GM19239 (cell line): ENCODE data around the gene PRPF40B.
"Not testable (repeated sequence)": the region's sequence is repeated elsewhere in the genome, so short reads cannot be mapped to it uniquely, and the experiment has no call there.

Source experiments
- DNase-seq: peaks from one replicate; pipeline ENCODE4 v3.0.0; 2011; ENCODE audit warnings: low spot score; ENCODE audit not compliant: insufficient read length
- FAIRE-seq: peaks from 2 replicates; lab custom pipeline; 2011; peaks lifted over from hg19 to GRCh38; lab: Jason Lieb, UNC

Gene PRPF40B

GRCh38 chr12:49609059-49609874, 14.1 kb upstream of the PRPF40B start:
- no peak for DNase-seq
- FAIRE-seq, result no peak

- DNase-seq, result no peak
- no peak for FAIRE-seq
Observed at GRCh38 chr12:49609875-49610154, 13.5 kb upstream of the PRPF40B start.

DNA sequence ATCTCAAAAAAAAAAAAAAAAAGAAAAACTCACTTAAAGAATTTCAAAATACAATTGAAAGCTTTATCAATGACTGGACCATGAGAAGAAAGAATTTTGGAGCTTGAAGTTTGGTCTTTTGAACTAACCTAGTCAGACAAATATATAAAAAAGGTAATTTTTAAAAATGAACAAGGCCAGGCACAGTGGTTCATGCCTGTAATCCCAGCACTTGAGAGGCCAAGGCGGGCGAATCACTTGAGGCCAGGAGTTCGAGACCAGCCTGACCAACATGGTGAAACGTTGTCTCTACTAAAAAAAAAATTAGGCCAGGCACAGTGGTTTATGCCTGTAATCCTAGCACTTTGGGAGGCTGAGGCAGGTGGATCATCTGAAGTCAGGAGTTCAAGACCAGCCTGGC, 12.6 kb upstream of the PRPF40B start:
- not testable (repeated sequence) for FAIRE-seq

GRCh38 chr12:49612210-49612609, 11.2 kb upstream of the PRPF40B start:
- no peak for DNase-seq
- FAIRE-seq, result no peak

More for the DNA sequence above, 12.6 kb upstream of the PRPF40B start:
- not testable (repeated sequence) for DNase-seq

GRCh38 chr12:49615725-49616124, 7.6 kb upstream of the PRPF40B start:
- no peak for FAIRE-seq
- no peak for DNase-seq

GRCh38 chr12:49616533-49617219, 6.7 kb upstream of the PRPF40B start:
- no peak for FAIRE-seq
- DNase-seq, result no peak

DNA sequence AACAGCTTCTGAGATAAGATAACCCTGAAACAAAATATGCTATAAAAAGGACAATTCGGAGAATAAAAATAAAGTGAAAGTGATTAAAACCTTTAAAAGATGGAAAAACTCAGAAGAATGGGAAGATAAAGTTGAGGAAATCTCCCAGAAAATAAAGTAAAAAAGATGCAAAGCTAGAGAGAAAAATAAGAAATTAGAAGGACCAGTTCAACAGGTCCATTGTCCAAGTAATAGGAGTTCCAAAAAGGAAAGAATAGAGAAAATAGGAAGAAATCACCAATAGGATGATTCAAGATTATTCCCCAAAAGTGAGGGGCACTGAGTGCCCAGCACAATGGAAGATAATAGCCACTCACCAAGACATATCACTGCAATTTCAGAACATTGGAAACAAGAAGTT, 4.8 kb upstream of the PRPF40B start:
- FAIRE-seq (no peak), DNase-seq (no peak)

DNA sequence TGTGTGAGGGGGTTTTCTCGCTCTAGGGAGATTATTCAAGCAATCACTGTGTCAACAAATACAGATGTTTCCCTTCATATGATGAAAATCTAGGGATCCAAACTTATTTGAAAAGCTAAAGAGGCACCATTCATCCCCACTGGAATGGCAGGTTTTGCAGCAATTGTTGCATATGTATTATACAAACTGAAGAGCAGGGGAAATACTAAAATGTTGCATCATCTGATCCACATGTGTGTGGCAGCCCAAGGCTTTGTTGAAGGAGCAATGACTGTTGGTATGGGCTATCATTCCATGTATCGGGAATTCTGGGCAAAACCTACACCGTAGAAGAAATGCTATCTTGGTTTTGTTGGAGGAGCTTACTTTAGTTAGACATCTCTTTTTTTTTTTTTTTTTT, 4.1 kb upstream of the PRPF40B start:
- FAIRE-seq (no peak), DNase-seq (no peak)

DNA sequence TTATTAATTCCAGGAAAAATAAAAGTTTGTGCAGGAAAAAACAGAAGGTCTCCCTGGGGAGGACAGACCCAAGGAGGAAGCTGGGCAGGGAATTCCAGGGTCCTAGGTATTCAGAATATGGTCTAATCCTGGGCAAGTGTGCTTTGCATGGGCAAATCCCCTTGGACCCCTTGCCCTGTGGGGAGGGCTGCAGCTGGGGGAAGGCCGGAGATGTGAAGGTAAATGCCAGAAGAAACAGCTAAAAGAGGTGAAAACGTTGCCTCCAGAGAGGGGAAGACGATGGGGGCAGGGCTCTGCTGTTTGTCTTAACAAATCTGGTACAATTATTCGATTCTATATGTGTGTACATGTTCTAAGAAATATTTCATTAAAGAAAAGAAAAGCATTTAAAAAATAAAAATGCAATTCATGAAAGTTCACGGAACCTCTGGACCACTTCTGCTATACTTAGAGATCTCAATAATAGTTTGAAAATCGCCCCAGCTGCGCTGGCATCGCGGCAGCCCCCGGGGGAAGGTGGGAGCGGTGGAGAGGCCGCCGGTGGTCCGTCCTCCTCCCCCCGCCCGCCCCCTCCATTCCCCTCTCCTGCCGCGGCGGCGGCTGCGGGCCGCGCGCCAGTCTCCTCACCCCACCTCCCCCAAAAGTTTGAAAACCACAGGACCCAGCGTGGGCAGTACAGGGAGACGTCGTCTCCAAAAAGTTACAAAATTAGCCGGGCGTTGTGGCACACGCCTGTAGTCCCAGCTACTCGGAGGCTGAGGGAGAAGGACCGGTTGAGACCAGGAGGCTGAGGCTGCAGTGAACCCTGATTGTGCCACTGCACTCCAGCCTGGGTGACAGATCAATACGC, 1.5 kb upstream of the PRPF40B start:
- FAIRE-seq (no peak), DNase-seq (no peak)

DNA sequence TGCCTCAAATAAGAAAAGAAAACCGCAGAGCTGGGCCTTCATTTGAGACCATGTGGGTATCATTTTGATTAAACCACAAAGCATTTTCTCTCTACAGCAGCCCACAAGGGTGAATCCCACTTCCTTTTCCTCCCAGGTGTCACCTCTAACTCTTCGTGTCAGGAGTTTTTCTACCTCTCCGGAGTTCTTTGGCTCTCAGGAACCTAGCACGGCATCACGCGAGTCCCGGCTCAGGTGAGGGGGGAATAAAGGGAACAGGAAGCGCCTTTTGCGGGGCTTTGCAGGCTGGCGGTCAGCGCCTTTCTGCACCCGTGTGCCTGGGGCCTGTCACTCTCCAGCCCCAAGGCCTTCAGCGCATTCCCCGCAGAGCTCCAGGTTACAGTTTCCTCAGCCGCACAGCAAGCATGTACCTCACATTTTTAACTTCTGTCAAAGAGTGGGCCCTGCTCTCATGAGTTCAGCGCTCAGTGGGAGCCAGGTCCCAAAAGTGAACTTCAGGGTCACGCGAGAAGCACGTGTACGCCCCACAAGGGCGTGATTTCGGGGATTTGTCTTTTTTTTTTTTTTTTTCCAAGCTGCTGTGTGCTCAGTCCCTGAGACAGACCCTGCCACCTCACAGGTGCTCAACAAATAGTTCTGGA, 740 bp upstream of the PRPF40B start:
- peak; percentile 90 for FAIRE-seq
- peak; percentile 44 for DNase-seq

- FAIRE-seq (no peak), DNase-seq (no peak)
Observed at GRCh38 chr12:49624921-49625577, 1.7 kb downstream of the PRPF40B start.

- no peak for DNase-seq
- no peak for FAIRE-seq
Observed at GRCh38 chr12:49626169-49626835, 2.9 kb downstream of the PRPF40B start.

DNA sequence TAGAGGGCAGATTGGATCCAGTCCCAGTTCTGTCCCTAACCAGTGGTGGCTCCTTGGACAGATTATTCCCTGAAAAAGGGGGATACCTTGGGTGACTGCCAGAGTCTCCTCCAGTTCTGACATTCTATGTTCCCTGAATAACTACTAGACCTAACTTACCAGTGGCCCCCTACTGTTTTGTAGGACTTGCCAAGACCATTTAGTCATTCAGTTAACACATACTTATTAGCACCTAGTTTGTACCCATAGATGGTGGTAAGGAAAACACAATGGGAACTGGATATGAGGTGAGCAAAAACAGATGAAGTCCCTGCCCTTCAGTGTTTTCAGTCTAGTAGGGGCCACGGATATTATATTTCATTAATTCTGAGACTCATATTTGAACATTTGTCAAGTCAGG, 3.5 kb downstream of the PRPF40B start:
- FAIRE-seq (no peak), DNase-seq (no peak)

DNA sequence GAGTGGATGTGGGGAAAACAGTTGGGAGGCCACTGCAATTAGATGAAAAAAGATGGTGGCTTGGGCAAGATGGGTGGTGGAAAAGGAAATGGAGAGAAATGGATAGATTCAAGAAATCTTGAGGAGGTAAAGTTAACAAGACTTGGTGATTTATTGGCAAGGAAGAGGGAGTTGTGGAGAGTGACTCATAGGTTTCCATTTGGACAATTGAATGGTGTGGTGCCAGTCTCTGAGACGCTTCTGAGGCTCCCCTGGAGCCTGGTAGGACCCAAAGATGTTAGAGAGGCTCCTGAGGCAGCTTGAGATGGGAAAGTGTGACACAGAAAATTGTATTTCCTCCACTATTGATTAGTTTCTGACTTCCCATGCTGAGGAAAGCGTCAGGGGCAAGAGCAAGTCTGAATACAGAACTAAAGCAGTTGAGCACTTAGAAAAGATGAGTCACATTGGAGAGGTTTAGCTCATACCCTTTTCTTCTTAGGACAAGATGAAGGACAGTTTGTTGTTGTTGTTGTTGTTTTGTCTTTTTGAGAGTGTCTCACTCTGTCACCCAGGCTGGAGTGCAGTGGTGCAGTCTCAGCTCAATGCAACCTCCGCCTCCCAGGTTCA, 4.5 kb downstream of the PRPF40B start:
- FAIRE-seq, result no peak

GRCh38 chr12:49631336-49631907, 8.1 kb downstream of the PRPF40B start:
- FAIRE-seq (no peak), DNase-seq (no peak)

More for the DNA sequence above, 4.5 kb downstream of the PRPF40B start:
- DNase-seq, result no peak

GRCh38 chr12:49632401-49632800, 9.0 kb downstream of the PRPF40B start:
- FAIRE-seq (no peak), DNase-seq (no peak)

DNA sequence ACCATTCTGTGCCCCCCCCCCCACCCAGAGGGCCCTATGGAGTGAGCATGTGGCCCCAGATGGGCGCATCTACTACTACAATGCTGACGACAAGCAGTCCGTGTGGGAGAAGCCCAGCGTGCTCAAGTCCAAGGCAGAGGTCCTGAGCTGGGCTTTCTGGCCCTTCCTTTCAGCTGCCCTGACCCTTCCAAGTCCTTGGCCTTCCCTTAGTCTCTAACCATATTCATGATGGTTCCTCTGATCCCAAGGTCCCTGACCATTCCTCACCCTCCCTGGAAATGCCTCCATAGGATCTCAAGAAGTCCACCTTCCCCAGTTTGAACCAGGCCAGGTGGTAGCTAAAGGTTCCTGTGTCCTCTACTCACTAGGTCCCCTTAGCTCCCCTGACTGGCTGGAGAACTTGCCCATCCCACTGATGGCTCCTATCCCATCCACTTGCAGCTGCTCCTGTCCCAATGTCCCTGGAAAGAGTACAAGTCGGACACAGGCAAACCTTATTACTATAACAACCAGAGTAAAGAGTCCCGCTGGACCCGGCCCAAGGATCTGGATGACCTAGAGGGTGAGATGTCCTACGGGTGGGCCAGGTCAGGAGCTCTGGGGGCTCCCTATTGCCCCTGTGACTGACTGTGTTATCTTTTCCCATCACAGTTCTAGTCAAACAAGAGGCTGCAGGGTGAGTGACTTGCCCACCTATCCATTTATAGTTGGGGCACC, 9.8 kb downstream of the PRPF40B start:
- DNase-seq (no peak), FAIRE-seq (no peak)

GRCh38 chr12:49633703-49634345, 10.5 kb downstream of the PRPF40B start:
- no peak for DNase-seq

More at GRCh38 chr12:49633703-49634345, 10.5 kb downstream of the PRPF40B start:
- no peak for FAIRE-seq
